Hepatocyte (in vitro differentiated cells): ENCODE measurements around the gene LCAT.

Experiments used
- EZH2 ChIP-seq: fragments of 200-600 bp; sonication (generic); IDR thresholded peaks from 2 replicates; pipeline ENCODE4 v1.6.1; 2016; ENCODE audit warnings: antibody characterized with exemption, mild to moderate bottlenecking, borderline replicate concordance
- EZH2phosphoT487 ChIP-seq: fragments of 200-600 bp; sonication (generic); IDR thresholded peaks from one replicate; pipeline ENCODE4 v1.6.1; 2018; ENCODE audit warnings: antibody characterized with exemption, mild to moderate bottlenecking, low read depth, moderate library complexity; ENCODE audit not compliant: unreplicated experiment, severe bottlenecking
- TF ChIP-seq, protein P1 (sequence below): fragments of 200-600 bp; sonication (generic); IDR thresholded peaks from 2 replicates; pipeline ENCODE4 v1.5.1; 2016; ENCODE audit warnings: antibody characterized with exemption, mild to moderate bottlenecking; ENCODE audit not compliant: poor library complexity

DNA sequence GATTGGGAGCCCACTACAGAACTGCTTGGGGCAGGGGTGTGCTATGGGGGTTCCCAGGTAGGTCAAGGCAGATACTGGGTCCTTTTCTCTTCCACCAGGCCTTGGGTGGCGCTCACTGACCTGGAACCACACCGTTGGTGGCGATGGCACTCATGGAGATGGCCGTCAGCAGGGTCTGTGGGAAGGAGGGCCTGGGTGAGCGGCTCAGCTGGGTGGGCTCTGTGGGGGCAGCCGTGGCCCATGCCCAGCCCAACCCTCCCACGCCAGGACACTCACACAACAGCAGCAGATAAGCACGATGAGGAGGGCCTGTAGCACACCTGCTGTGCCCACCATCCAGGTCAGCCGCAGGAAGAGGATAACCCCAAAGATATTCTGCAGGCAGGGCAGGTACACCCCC is 13.7 kb upstream of the LCAT start:
- TF ChIP-seq, protein P1, sequence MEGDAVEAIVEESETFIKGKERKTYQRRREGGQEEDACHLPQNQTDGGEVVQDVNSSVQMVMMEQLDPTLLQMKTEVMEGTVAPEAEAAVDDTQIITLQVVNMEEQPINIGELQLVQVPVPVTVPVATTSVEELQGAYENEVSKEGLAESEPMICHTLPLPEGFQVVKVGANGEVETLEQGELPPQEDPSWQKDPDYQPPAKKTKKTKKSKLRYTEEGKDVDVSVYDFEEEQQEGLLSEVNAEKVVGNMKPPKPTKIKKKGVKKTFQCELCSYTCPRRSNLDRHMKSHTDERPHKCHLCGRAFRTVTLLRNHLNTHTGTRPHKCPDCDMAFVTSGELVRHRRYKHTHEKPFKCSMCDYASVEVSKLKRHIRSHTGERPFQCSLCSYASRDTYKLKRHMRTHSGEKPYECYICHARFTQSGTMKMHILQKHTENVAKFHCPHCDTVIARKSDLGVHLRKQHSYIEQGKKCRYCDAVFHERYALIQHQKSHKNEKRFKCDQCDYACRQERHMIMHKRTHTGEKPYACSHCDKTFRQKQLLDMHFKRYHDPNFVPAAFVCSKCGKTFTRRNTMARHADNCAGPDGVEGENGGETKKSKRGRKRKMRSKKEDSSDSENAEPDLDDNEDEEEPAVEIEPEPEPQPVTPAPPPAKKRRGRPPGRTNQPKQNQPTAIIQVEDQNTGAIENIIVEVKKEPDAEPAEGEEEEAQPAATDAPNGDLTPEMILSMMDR: no peak
- TF ChIP-seq EZH2phosphoT487 (no peak), EZH2 (no peak)
